ENCODE data around the gene OIT3.
A peak's percentile ranks its signal among the peaks of the same experiment; 100 is the strongest.

The OIT3 gene

GRCh38 chr10:72881291-72881690, 12.2 kb upstream of the OIT3 start:
- TF ChIP-seq, protein P1, sequence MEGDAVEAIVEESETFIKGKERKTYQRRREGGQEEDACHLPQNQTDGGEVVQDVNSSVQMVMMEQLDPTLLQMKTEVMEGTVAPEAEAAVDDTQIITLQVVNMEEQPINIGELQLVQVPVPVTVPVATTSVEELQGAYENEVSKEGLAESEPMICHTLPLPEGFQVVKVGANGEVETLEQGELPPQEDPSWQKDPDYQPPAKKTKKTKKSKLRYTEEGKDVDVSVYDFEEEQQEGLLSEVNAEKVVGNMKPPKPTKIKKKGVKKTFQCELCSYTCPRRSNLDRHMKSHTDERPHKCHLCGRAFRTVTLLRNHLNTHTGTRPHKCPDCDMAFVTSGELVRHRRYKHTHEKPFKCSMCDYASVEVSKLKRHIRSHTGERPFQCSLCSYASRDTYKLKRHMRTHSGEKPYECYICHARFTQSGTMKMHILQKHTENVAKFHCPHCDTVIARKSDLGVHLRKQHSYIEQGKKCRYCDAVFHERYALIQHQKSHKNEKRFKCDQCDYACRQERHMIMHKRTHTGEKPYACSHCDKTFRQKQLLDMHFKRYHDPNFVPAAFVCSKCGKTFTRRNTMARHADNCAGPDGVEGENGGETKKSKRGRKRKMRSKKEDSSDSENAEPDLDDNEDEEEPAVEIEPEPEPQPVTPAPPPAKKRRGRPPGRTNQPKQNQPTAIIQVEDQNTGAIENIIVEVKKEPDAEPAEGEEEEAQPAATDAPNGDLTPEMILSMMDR (IDR thresholded peaks at IDR 0.05; ENCODE audit: unreplicated experiment in 3 of 3): no peak
- H3K4me1 Mint-ChIP-seq: no peaks in the 10 kb centered on the region
- peaks cover 75% of the 10 kb centered on the region for H3K36me3 Mint-ChIP-seq (ENCODE audit: low read depth)
- H3K4me3 Mint-ChIP-seq: no peak overlapping the region
- peaks cover 16% of the 10 kb centered on the region for H3K9me3 Mint-ChIP-seq
- no peak overlapping the region for H3K27ac Mint-ChIP-seq
- peaks cover 3% of the 10 kb centered on the region for H3K27me3 Mint-ChIP-seq (ENCODE audit: low read depth)

- peaks cover 73% of the 10 kb centered on the region for H3K36me3 Mint-ChIP-seq (ENCODE audit: low read depth)
- peaks cover 4% of the 10 kb centered on the region for H3K4me1 Mint-ChIP-seq
- H3K4me3 Mint-ChIP-seq: no peak overlapping the region
- H3K9me3 Mint-ChIP-seq: peaks cover 4% of the 10 kb centered on the region
- TF ChIP-seq, protein P1 (IDR thresholded peaks at IDR 0.05; ENCODE audit: unreplicated experiment in 3 of 3): no peak
- no peak overlapping the region for H3K27ac Mint-ChIP-seq
- H3K27me3 Mint-ChIP-seq (ENCODE audit: low read depth): peaks cover 3% of the 10 kb centered on the region
These were observed 9.7 kb upstream of the OIT3 start for GRCh38 chr10:72883861-72884260.

DNA sequence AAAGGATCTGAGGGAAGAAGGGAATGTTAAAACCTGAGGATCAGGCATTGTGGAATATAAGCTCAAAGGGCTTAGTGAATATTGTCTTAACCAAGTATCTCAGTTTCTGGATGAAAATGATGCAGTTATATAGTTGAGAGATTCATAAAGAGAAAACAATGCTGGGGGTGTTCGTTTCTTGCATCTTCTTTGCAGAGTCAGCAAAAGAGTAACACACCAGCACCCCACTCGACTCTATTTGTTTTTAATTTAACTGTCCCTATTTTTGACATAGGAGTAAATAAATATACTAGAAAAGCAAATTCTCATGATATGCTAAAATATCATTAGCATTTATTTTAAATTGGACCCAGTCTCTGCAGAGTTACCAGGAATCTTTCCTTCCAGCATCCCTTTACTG, 7.6 kb upstream of the OIT3 start:
- Mint-ChIP-seq H3K4me3 (no peak overlapping the region), H3K27ac (no peak overlapping the region), H3K4me1 (peaks cover 4% of the 10 kb centered on the region)

GRCh38 chr10:72886621-72887020, 6.9 kb upstream of the OIT3 start:
- TF ChIP-seq, protein P1 (IDR thresholded peaks at IDR 0.05; ENCODE audit: unreplicated experiment in 3 of 3): no peak
- Mint-ChIP-seq H3K27ac (peak overlapping the region in 2 of 3 experiments; percentile 70 to 76), H3K4me3 (no peak overlapping the region), H3K9me3 (no peaks in the 10 kb centered on the region), H3K27me3 (ENCODE audit: low read depth) (peaks cover 3% of the 10 kb centered on the region), H3K4me1 (peaks cover 4% of the 10 kb centered on the region), H3K36me3 (ENCODE audit: low read depth) (peaks cover 64% of the 10 kb centered on the region)

More for the DNA sequence above, 7.6 kb upstream of the OIT3 start:
- no peaks in the 10 kb centered on the region for H3K9me3 Mint-ChIP-seq
- H3K36me3 Mint-ChIP-seq (ENCODE audit: low read depth): peaks cover 68% of the 10 kb centered on the region
- TF ChIP-seq, protein P1 (IDR thresholded peaks at IDR 0.05; ENCODE audit: unreplicated experiment in 3 of 3): no peak
- peaks cover 3% of the 10 kb centered on the region for H3K27me3 Mint-ChIP-seq (ENCODE audit: low read depth)

DNA sequence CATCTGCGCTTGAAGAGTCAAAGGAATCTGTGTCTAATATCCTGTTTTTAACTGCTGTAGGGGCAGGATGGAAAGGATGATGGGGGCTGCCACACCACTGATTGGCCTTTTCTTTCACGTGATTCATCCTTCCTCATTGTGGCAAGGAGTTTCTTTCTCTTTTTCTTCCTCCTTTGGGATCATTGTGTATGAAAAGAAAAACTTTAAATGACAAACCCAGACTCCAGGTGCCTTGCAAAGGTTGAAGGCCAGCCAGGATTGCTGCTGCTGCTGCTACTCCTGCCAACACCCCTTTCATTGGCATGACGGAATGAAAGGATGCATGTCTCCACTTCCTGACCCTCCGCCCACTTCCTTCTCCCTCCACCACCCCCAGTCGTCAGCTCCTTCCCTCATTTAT, 6.5 kb upstream of the OIT3 start:
- peaks cover 3% of the 10 kb centered on the region for H3K27me3 Mint-ChIP-seq (ENCODE audit: low read depth)
- H3K27ac Mint-ChIP-seq: peak overlapping the region; percentile 31 to 76 (median 70)
- no peaks in the 10 kb centered on the region for H3K9me3 Mint-ChIP-seq
- TF ChIP-seq, protein P1 (IDR thresholded peaks at IDR 0.05; ENCODE audit: unreplicated experiment in 3 of 3): no peak
- peaks cover 4% of the 10 kb centered on the region for H3K4me1 Mint-ChIP-seq
- H3K4me3 Mint-ChIP-seq: peak overlapping the region in 2 of 3 experiments; percentile 13 to 17
- peaks cover 60% of the 10 kb centered on the region for H3K36me3 Mint-ChIP-seq (ENCODE audit: low read depth)

- H3K9me3 Mint-ChIP-seq: no peaks in the 10 kb centered on the region
- peaks cover 4% of the 10 kb centered on the region for H3K4me1 Mint-ChIP-seq
- H3K27me3 Mint-ChIP-seq (ENCODE audit: low read depth): no peaks in the 10 kb centered on the region
- H3K36me3 Mint-ChIP-seq (ENCODE audit: low read depth): peaks cover 52% of the 10 kb centered on the region
- no peak overlapping the region for H3K27ac Mint-ChIP-seq
- TF ChIP-seq, protein P1 (IDR thresholded peaks at IDR 0.05; ENCODE audit: unreplicated experiment in 3 of 3): no peak
- H3K4me3 Mint-ChIP-seq: no peak overlapping the region
These were observed 5.3 kb upstream of the OIT3 start for GRCh38 chr10:72888151-72888638.
